ENCODE data around the gene PSG11.
"Not testable (repeated sequence)": the region's sequence is repeated elsewhere in the genome, so short reads cannot be mapped to it uniquely, and the experiment has no call there.

The PSG11 gene

DNA sequence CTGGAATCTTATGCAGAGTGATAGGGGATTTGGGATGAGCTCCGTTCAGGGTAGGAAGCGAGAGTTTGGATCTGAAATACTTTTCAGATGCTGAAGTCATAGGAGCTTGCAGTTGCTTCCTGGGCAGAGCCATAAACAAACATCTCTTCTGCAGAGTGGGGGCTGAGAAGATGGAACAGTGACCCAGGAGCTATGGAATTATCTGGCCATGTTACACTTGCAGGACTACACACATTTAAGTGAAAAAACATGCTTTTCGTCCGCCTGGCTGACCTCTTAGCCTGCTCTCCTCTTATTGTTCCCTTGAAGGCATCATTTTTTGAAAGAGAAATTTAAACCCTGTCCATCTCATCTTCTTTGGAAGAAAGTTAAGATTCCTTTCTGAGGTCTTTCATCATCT lies 40.7 kb downstream of the PSG11 start:
- no peak for DNase-seq

DNA sequence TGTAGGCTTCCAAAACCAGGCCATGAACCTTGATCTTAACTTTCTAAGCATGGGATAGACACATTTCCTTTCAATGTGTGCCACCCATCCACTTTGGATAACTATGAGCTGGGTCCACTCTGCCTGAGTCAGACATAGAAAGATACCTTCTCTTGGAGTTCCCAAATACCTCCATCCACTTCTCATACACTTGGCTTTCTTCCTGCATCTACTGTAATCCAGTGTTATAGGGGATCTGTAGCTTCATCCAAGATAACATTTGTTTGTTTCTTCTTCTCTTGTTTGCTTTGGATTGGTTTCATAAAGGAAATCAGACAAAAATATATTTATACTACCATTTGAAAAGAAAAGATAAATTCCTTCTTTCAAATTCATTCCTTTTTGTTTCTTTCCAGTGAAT lies 44.2 kb downstream of the PSG11 start:
- not testable (repeated sequence) for DNase-seq

DNA sequence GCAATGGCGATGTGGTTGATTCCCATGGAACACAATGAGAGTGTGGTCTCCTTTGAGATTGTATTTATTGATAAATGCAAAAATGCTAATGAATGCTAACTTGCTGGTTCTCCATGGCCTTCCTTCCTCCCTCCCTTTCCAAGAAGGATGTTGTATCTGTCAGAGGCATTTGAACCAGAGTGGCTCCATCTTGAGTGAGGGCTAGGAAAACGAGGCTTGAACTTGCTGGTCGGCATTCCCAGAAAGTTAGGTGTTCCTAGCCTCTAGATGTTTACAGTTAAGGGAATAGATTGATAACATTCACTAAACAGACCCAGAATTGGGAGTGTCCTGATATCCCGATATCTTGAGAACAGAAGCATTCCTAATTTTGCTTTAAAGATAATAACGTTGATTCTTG lies 54.8 kb downstream of the PSG11 start:
- not testable (repeated sequence) for DNase-seq

DNA sequence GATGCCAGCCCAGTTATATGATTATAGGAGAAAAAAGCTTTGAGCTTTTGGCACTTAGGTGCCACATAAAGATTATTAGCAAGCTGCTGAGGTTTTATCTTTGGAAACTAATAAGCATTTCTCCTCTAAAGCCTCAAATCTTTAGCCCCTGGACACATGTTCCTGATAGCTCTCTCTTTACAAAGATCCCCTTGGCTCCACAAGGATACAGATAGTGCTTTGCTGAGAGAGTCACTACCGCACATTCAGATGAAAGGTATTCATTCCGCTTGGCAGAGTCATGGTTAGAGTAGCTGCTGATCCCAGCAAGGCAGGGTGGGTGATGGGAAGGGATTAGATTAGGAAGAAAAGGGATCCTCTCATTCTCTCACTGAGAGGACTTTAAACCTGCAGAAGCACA lies 61.1 kb downstream of the PSG11 start:
- DNase-seq, result no peak

DNA sequence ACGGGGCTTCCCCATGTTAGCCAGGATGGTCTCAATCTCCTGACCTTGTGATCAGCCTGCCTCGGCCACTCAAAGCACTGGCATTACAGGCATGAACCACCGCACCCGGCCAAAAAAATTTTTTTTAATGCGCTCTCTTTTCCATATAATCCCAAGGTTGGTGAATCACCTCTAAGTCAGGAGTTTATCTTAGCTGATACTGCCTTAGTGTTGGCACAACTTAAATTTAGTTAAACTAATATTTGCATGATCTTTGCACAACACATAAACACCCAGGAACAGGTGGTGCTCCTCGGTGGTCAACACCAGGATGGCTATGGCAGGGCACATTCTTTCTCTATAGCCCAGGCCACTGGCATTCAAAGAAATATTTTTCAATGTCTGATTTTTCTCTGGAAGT lies 65.2 kb downstream of the PSG11 start:
- DNase-seq, result no peak

All from hippocampal formation (tissue), 2 donors.